GM06990 (cell line): Measurements from ENCODE around the gene ACKR3.

Experiments
- DNase-seq: peaks from one replicate; pipeline ENCODE4 v3.0.0-alpha.2; 2011; ENCODE audit not compliant: insufficient read length; ENCODE audit errors: extremely low read depth
- H3K27me3 ChIP-seq: replicated peaks from 2 replicates; pipeline ENCODE4 v1.6.0; 2011; ENCODE audit warnings: low read length; ENCODE audit not compliant: control insufficient read depth, insufficient read depth
- H3K36me3 ChIP-seq: 2 replicates; pipeline ENCODE4 v1.5.1; 2011; ENCODE audit warnings: low read length; ENCODE audit not compliant: control insufficient read depth, insufficient read depth
- H3K4me3 ChIP-seq: replicated peaks from 2 replicates; pipeline ENCODE4 v1.5.1; 2011; ENCODE audit warnings: low read depth, mild to moderate bottlenecking, control low read depth, low read length
- TF ChIP-seq, protein P1 (sequence below): IDR thresholded peaks from 2 replicates; pipeline ENCODE4 v1.5.1; 2011; ENCODE audit warnings: low read length, control low read depth, mild to moderate bottlenecking, inconsistent platforms; ENCODE audit not compliant: insufficient read depth, poor library complexity, severe bottlenecking

ACKR3 gene

DNA sequence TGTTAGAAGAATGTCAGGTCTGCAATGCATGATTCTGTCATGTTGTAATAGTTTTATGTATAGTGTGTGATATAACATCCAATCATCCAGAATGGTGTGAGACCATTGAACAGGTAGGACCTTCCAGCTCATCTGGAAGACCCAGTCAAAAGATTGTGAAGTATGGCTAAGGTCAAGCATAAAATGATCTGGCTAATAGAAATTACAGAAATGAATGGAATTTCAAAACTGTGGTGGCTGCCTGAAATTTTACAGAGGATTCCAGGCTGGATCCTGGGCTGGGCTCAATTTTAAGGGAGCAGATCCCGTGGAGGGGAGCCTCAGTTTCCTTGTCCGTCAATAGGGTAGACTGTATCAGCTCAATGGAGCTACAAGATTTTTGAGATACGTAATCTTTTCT is 39.1 kb downstream of the ACKR3 start:
- TF ChIP-seq, protein P1, sequence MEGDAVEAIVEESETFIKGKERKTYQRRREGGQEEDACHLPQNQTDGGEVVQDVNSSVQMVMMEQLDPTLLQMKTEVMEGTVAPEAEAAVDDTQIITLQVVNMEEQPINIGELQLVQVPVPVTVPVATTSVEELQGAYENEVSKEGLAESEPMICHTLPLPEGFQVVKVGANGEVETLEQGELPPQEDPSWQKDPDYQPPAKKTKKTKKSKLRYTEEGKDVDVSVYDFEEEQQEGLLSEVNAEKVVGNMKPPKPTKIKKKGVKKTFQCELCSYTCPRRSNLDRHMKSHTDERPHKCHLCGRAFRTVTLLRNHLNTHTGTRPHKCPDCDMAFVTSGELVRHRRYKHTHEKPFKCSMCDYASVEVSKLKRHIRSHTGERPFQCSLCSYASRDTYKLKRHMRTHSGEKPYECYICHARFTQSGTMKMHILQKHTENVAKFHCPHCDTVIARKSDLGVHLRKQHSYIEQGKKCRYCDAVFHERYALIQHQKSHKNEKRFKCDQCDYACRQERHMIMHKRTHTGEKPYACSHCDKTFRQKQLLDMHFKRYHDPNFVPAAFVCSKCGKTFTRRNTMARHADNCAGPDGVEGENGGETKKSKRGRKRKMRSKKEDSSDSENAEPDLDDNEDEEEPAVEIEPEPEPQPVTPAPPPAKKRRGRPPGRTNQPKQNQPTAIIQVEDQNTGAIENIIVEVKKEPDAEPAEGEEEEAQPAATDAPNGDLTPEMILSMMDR, result no peak
- no peaks in the 10 kb centered on the region for H3K36me3 ChIP-seq
- no peaks in the 10 kb centered on the region; the same call in none of the 2 replicates for H3K27me3 ChIP-seq
- no peak for DNase-seq
- no peak overlapping the region for H3K4me3 ChIP-seq

DNA sequence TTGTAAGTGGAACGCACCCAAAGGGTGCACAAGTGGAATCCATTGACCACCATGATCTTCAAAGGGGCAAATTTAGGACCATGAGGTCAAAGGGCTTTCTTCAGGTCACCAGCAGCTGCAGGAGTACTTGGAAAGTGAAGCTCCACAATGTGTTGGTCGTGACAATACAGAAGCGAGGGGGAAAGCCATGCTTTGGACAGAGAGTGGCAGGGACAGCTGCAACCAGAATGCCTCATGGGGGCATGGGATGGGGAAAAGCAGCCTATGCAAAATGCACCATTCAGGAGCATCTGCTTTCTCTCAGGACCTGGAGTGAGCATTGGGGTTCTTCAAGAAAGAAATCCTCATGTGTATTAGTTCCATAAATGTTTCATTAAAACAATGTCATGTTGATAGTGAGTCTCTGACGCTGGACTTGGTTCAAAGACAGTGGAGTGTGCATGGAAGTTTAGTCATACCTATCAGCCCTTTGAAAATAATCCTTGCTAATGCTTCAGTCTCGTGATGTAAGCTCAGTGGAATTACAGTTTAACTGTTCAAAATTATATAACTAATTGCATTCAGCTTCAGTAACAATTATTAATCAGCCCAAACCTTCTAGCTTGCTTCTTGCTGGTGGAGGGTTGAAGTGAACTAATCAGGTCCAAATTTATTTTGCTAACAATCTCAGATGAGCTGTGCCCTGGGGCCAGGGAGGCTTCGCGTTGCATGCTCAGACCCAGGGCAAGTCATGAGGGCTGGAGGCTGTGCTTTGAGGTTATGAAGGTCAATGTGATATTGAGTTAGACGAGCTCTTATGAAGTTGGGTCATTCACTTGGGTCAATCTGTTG is 41.6 kb downstream of the ACKR3 start:
- H3K4me3 ChIP-seq, result no peak overlapping the region
- TF ChIP-seq, protein P1, result no peak
- H3K36me3 ChIP-seq, result no peaks in the 10 kb centered on the region
- no peak for DNase-seq
- H3K27me3 ChIP-seq, result no peaks in the 10 kb centered on the region

DNA sequence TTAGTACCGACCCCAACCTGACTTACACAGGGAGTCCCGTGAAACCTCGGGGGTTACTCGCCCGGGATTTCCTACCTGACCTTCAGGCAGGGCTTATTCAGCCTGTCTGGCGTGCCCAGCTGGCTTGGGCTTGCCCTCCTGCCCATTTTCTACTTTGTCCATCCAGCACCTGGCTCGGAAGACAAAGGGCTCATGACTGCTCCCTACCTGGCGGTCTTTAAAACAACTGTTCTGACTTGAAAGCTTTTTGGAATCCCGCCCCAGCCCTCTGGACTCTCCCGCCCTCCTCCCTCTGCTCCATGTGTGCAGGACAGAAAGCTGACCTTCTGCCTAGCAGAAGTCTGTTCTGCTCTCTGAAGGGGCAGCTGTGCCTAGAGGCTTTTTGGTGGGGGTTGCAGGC is 43.1 kb downstream of the ACKR3 start:
- no peak overlapping the region for H3K4me3 ChIP-seq
- no peaks in the 10 kb centered on the region for H3K27me3 ChIP-seq
- H3K36me3 ChIP-seq, result no peaks in the 10 kb centered on the region
- no peak for DNase-seq
- TF ChIP-seq, protein P1, result no peak

DNA sequence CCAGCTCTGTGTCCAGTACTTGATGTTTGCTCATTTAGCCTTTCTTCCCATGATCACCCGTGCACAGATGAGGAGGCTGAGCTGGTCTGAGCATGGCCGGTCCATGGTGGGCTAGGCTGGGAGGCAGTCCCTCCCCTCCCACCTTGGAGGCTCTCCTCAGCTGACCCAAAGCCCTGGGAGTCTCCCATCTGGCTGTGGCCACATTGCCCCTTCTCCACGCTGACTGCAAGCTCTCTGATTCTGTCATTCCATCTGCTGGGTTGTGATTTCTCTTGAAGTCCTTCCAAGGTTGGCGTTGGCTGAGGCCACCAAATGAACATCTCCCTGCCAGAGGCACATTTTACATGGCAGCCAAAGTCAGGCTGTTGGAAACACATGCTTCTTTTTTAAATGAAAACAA is 44.0 kb downstream of the ACKR3 start:
- Histone ChIP-seq H3K4me3 (no peak overlapping the region), H3K27me3 (no peaks in the 10 kb centered on the region), H3K36me3 (no peaks in the 10 kb centered on the region)
- TF ChIP-seq, protein P1, result no peak
- DNase-seq, result no peak

DNA sequence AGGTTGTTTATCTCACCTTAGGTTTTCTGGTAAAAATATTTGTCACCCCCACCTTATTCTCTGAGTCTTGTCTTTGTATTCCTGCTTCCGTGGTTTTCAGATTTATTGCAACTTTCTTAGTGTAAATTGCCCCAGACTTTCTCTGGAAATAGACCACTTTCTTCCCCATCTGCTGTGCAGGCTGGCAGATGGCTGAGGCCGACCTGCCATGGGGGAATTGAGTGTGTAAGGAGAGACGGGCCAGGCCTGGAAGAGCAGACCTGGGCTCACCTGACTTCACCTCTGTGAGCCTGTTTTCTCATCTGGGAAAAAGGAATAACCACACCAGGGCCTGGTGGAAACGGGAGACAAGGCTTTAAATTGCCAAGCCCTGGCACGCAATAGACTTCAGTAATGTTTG is 44.9 kb downstream of the ACKR3 start:
- no peaks in the 10 kb centered on the region for H3K36me3 ChIP-seq
- no peak overlapping the region for H3K4me3 ChIP-seq
- no peak for DNase-seq
- TF ChIP-seq, protein P1, result no peak
- H3K27me3 ChIP-seq, result 0 out of 2 replicates have a peak, but pooled peaks cover 1% of the 10 kb centered on the region
